ENCODE measurements around the gene CCDC40. TPM values are rescaled to one million over a fixed set of nuclear protein-coding genes. Genes with fewer than 3 reads are reported as not detected.

CCDC40 gene
- total RNA-seq, 2 donors from 2014 or later = 3.0 to 9.3 TPM

DNA sequence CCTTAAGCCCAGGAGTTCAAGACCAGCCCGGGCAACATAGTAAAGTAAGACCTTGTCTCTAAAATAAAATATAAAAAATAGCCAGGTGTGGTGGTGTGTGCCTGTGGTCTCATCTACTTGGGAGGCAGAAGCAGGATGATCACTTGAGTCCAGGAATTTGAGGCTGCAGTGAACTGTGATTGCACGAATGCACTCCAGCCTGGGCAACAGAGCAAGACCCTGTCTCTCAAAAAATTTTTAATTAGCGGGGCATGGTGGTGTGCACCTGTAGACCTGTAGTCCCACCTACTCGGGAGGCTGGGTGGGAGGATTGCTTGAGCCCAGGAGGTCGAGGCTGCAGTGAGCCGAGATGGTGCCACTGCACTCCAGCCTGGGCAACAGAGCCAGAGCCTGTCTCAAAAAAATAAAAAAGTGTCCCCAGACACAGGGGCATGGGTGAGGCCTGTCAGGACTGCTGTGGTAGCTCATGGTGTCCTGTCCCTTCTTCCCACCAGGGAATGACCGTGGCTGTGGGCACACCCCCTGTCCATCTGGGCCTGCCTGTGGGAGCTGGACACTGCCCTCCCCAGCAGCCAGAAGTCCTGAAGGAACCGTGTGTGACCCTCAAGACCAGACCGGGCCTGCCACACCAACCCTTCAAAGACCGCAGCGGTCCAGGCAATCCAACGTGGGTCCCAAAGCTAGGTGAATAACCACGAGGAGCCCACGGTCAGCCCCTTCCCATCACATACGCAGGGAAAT lies 34.1 kb downstream of the CCDC40 start:
- peaks cover 0 to 40% of the 10 kb centered on the region in 2 donors for H3K4me1 ChIP-seq
- no peaks in the 10 kb centered on the region for H3K9me3 ChIP-seq
- no peaks in the 10 kb centered on the region for H3K27me3 ChIP-seq
- no peak for DNase-seq (ENCODE audit: low spot score)
- no peaks in the 10 kb centered on the region for H3K36me3 ChIP-seq
- peak overlapping the region; percentile 16 to 49 for H3K4me3 ChIP-seq
- peak overlapping the region; percentile 84 to 87 for H3K27ac ChIP-seq
- TF ChIP-seq CTCF (IDR thresholded peaks at IDR 0.05) = no peak

GRCh38 chr17:80071116-80071841 lies 34.8 kb downstream of the CCDC40 start:
- peak; percentile 84 for DNase-seq (ENCODE audit: low spot score)
- no peaks in the 10 kb centered on the region for H3K36me3 ChIP-seq
- peaks cover 0 to 40% of the 10 kb centered on the region in 2 donors for H3K4me1 ChIP-seq
- no peaks in the 10 kb centered on the region for H3K27me3 ChIP-seq
- peak overlapping the region; percentile 84 to 87 for H3K27ac ChIP-seq
- H3K4me3 ChIP-seq = peak overlapping the region; percentile 16 to 49
- TF ChIP-seq CTCF (IDR thresholded peaks at IDR 0.05) = no peak
- H3K9me3 ChIP-seq = no peaks in the 10 kb centered on the region

- Histone ChIP-seq H3K27ac (no peak overlapping the region), H3K4me3 (no peak overlapping the region), H3K27me3 (no peaks in the 10 kb centered on the region), H3K4me1 (peaks cover 0 to 40% of the 10 kb centered on the region in 2 donors), H3K9me3 (no peaks in the 10 kb centered on the region), H3K36me3 (no peaks in the 10 kb centered on the region)
- TF ChIP-seq CTCF (IDR thresholded peaks at IDR 0.05) = no peak
- DNase-seq (ENCODE audit: low spot score) = no peak
Observed at GRCh38 chr17:80072410-80072809, 36.0 kb downstream of the CCDC40 start.

GRCh38 chr17:80080081-80080480 lies 43.6 kb downstream of the CCDC40 start:
- H3K27me3 ChIP-seq = no peaks in the 10 kb centered on the region
- DNase-seq (ENCODE audit: low spot score) = no peak
- H3K4me3 ChIP-seq = no peak overlapping the region
- H3K27ac ChIP-seq = no peak overlapping the region
- H3K4me1 ChIP-seq = peaks cover 0 to 9% of the 10 kb centered on the region in 2 donors
- TF ChIP-seq CTCF (IDR thresholded peaks at IDR 0.05) = no peak
- H3K36me3 ChIP-seq = no peaks in the 10 kb centered on the region
- H3K9me3 ChIP-seq = no peaks in the 10 kb centered on the region

- no peak for DNase-seq (ENCODE audit: low spot score)
Observed at GRCh38 chr17:80081596-80081995, 45.2 kb downstream of the CCDC40 start.

More at GRCh38 chr17:80081596-80081995, 45.2 kb downstream of the CCDC40 start:
- TF ChIP-seq CTCF (IDR thresholded peaks at IDR 0.05) = no peak
- H3K4me1 ChIP-seq = peaks cover 0 to 9% of the 10 kb centered on the region in 2 donors
- H3K27me3 ChIP-seq = no peaks in the 10 kb centered on the region
- no peaks in the 10 kb centered on the region for H3K36me3 ChIP-seq
- H3K27ac ChIP-seq = no peak overlapping the region
- H3K9me3 ChIP-seq = no peaks in the 10 kb centered on the region
- no peak overlapping the region for H3K4me3 ChIP-seq

Measured in right atrium auricular region (tissue), 2 donors.